MG63 (cell line): ENCODE measurements around the gene TMEM25. TPM values are rescaled to one million over a fixed set of nuclear protein-coding genes. Genes with fewer than 3 reads are reported as not detected.
"Not testable (repeated sequence)": the region's sequence is repeated elsewhere in the genome, so short reads cannot be mapped to it uniquely, and the experiment has no call there.

Experiments used
- DNase-seq: peaks from one replicate; pipeline ENCODE4 v3.0.0-alpha.2; 2020
- H3K27me3 ChIP-seq: fragments of 250-450 bp; sonication (Bioruptor Pico); 2 replicates; pipeline ENCODE4 v1.5.1; 2020; ENCODE audit warnings: mild to moderate bottlenecking, moderate library complexity
- H3K36me3 ChIP-seq: fragments of 250-450 bp; sonication (Bioruptor Pico); 2 replicates; pipeline ENCODE4 v1.5.1; 2020; ENCODE audit warnings: mild to moderate bottlenecking, moderate library complexity
- H3K4me3 ChIP-seq: fragments of 250-450 bp; sonication (Bioruptor Pico); 2 replicates; pipeline ENCODE4 v1.5.1; 2020; ENCODE audit warnings: mild to moderate bottlenecking, moderate library complexity
- H3K9me3 ChIP-seq: fragments of 250-450 bp; sonication (Bioruptor Pico); 2 replicates; pipeline ENCODE4 v1.5.1; 2020; ENCODE audit warnings: mild to moderate bottlenecking, moderate library complexity
- total RNA-seq: library from RNA; depleted of rRNA; stranded (reverse); fragments of >200 nt; shearing (Covaris generic); gene quantifications from 2 replicates; pipeline ENCODE4 v1.2.3, GENCODE V29; 2014; ENCODE audit warnings: low replicate concordance; rRNA removed

TMEM25 gene
- 0.89 TPM in 1 of 2 replicates, not detected in the other for total RNA-seq

GRCh38 chr11:118530683-118531596, at the start of gene TMEM25:
Gene TMEM25, plus strand, starts transcription at chr11:118531192. Its CDS starts 610 bp downstream, at chr11:118531802.
- peak within 1 kb of the TSS; percentile 33 for H3K4me3 ChIP-seq
- peaks cover 5% of the 10 kb centered on the region; the same call in 1 of the 2 replicates for H3K36me3 ChIP-seq
- H3K27me3 ChIP-seq: no peaks in the 10 kb centered on the region
- no peaks in the 10 kb centered on the region for H3K9me3 ChIP-seq
- peak; percentile 30 for DNase-seq

GRCh38 chr11:118481238-118481637, 49.8 kb upstream of the TMEM25 start:
- peaks cover 82% of the 10 kb centered on the region for H3K36me3 ChIP-seq
- not testable (repeated sequence) for DNase-seq, H3K4me3 ChIP-seq, H3K27me3 ChIP-seq, H3K9me3 ChIP-seq

GRCh38 chr11:118484405-118484804, 46.6 kb upstream of the TMEM25 start:
- H3K4me3 ChIP-seq: no peak overlapping the region
- no peaks in the 10 kb centered on the region for H3K27me3 ChIP-seq
- DNase-seq: no peak
- peaks cover 62% of the 10 kb centered on the region for H3K36me3 ChIP-seq
- no peaks in the 10 kb centered on the region for H3K9me3 ChIP-seq

GRCh38 chr11:118485273-118485672, 45.7 kb upstream of the TMEM25 start:
- no peak for DNase-seq
- Histone ChIP-seq H3K27me3 (no peaks in the 10 kb centered on the region), H3K9me3 (no peaks in the 10 kb centered on the region), H3K4me3 (no peak overlapping the region), H3K36me3 (peaks cover 63% of the 10 kb centered on the region)

- DNase-seq: peak; percentile 45
- no peaks in the 10 kb centered on the region for H3K9me3 ChIP-seq
- peaks cover 64% of the 10 kb centered on the region for H3K36me3 ChIP-seq
- no peaks in the 10 kb centered on the region for H3K27me3 ChIP-seq
- H3K4me3 ChIP-seq: no peak overlapping the region
Measured at GRCh38 chr11:118488480-118489109, 42.4 kb upstream of the TMEM25 start.

GRCh38 chr11:118491041-118491440, 40.0 kb upstream of the TMEM25 start:
- Histone ChIP-seq H3K36me3 (peaks cover 63% of the 10 kb centered on the region), H3K9me3 (no peaks in the 10 kb centered on the region), H3K4me3 (no peak overlapping the region), H3K27me3 (no peaks in the 10 kb centered on the region)
- no peak for DNase-seq

GRCh38 chr11:118497831-118498230, 33.2 kb upstream of the TMEM25 start:
- no peak for DNase-seq
- no peaks in the 10 kb centered on the region for H3K9me3 ChIP-seq
- peaks cover 94% of the 10 kb centered on the region for H3K36me3 ChIP-seq

GRCh38 chr11:118503216-118503615, 27.8 kb upstream of the TMEM25 start:
- Histone ChIP-seq H3K27me3 (no peaks in the 10 kb centered on the region), H3K36me3 (peaks cover 96% of the 10 kb centered on the region), H3K9me3 (no peaks in the 10 kb centered on the region), H3K4me3 (no peak overlapping the region)
- DNase-seq: no peak

More at GRCh38 chr11:118497831-118498230, 33.2 kb upstream of the TMEM25 start:
- Histone ChIP-seq H3K27me3 (no peaks in the 10 kb centered on the region), H3K4me3 (no peak overlapping the region)

- DNase-seq: no peak
- Histone ChIP-seq H3K36me3 (peaks cover 80% of the 10 kb centered on the region), H3K27me3 (no peaks in the 10 kb centered on the region), H3K4me3 (no peak overlapping the region), H3K9me3 (no peaks in the 10 kb centered on the region)
Measured at GRCh38 chr11:118511601-118512000, 19.4 kb upstream of the TMEM25 start.

- H3K4me3 ChIP-seq: no peak overlapping the region
- H3K27me3 ChIP-seq: no peaks in the 10 kb centered on the region
- no peaks in the 10 kb centered on the region for H3K9me3 ChIP-seq
- no peak for DNase-seq
- H3K36me3 ChIP-seq: peaks cover 74% of the 10 kb centered on the region
Measured at GRCh38 chr11:118514103-118514502, 16.9 kb upstream of the TMEM25 start.

- no peaks in the 10 kb centered on the region for H3K27me3 ChIP-seq
- no peak overlapping the region for H3K4me3 ChIP-seq
- DNase-seq: no peak
- peaks cover 71% of the 10 kb centered on the region for H3K36me3 ChIP-seq
- H3K9me3 ChIP-seq: no peaks in the 10 kb centered on the region
Measured at GRCh38 chr11:118519549-118519948, 11.4 kb upstream of the TMEM25 start.

GRCh38 chr11:118521892-118522311, 9.1 kb upstream of the TMEM25 start:
- peaks cover 56% of the 10 kb centered on the region for H3K36me3 ChIP-seq
- no peak for DNase-seq

GRCh38 chr11:118522571-118523072, 8.4 kb upstream of the TMEM25 start:
- H3K36me3 ChIP-seq: peaks cover 54% of the 10 kb centered on the region
- no peak overlapping the region for H3K4me3 ChIP-seq
- H3K9me3 ChIP-seq: no peaks in the 10 kb centered on the region
- no peak for DNase-seq
- no peaks in the 10 kb centered on the region for H3K27me3 ChIP-seq

More at GRCh38 chr11:118521892-118522311, 9.1 kb upstream of the TMEM25 start:
- H3K9me3 ChIP-seq: no peaks in the 10 kb centered on the region
- no peak overlapping the region for H3K4me3 ChIP-seq
- H3K27me3 ChIP-seq: no peaks in the 10 kb centered on the region

- DNase-seq: no peak
- Histone ChIP-seq H3K4me3 (no peak overlapping the region), H3K9me3 (no peaks in the 10 kb centered on the region), H3K27me3 (no peaks in the 10 kb centered on the region), H3K36me3 (peaks cover 42% of the 10 kb centered on the region)
Measured at GRCh38 chr11:118524356-118524755, 6.6 kb upstream of the TMEM25 start.

GRCh38 chr11:118524757-118525470, 6.1 kb upstream of the TMEM25 start:
- no peaks in the 10 kb centered on the region for H3K27me3 ChIP-seq
- no peak overlapping the region for H3K4me3 ChIP-seq
- H3K9me3 ChIP-seq: no peaks in the 10 kb centered on the region
- peaks cover 36% of the 10 kb centered on the region for H3K36me3 ChIP-seq
- DNase-seq: no peak

- no peak for DNase-seq
- H3K4me3 ChIP-seq: no peak overlapping the region
- peaks cover 22% of the 10 kb centered on the region for H3K36me3 ChIP-seq
- no peaks in the 10 kb centered on the region for H3K27me3 ChIP-seq
- no peaks in the 10 kb centered on the region for H3K9me3 ChIP-seq
Measured at GRCh38 chr11:118526688-118527087, 4.3 kb upstream of the TMEM25 start.

GRCh38 chr11:118527109-118527508, 3.9 kb upstream of the TMEM25 start, which contains the start of gene TTC36:
Gene TTC36, plus strand, starts transcription at chr11:118527474. Its CDS starts 21 bp downstream, at chr11:118527495.
- DNase-seq: no peak
- H3K4me3 ChIP-seq: no peak within 1 kb of the TSS
- no peaks in the 10 kb centered on the region for H3K27me3 ChIP-seq
- H3K9me3 ChIP-seq: no peaks in the 10 kb centered on the region
- peaks cover 17% of the 10 kb centered on the region for H3K36me3 ChIP-seq
